Osteocyte (in vitro differentiated cells): ENCODE measurements around the gene NAALADL2. TPM values are rescaled to one million over a fixed set of nuclear protein-coding genes. Genes with fewer than 3 reads are reported as not detected.

ENCODE experiments used
- DNase-seq: peaks from one replicate; pipeline ENCODE4 v3.0.0; 2021; ENCODE audit warnings: mixed read lengths; ENCODE audit not compliant: unreplicated experiment; ENCODE audit errors: extremely low spot score
- H3K27ac Mint-ChIP-seq: one replicate; pipeline ENCODE4 v1.8.0; 2021; ENCODE audit warnings: mild to moderate bottlenecking, mixed read lengths; ENCODE audit not compliant: unreplicated experiment
- H3K27me3 Mint-ChIP-seq: one replicate; pipeline ENCODE4 v1.8.0; 2021; ENCODE audit warnings: mixed read lengths; ENCODE audit not compliant: unreplicated experiment
- H3K36me3 Mint-ChIP-seq: one replicate; pipeline ENCODE4 v1.8.0; 2021; ENCODE audit warnings: mixed read lengths; ENCODE audit not compliant: unreplicated experiment
- H3K4me1 Mint-ChIP-seq: one replicate; pipeline ENCODE4 v1.8.0; 2021; ENCODE audit warnings: mixed read lengths; ENCODE audit not compliant: unreplicated experiment
- H3K4me3 Mint-ChIP-seq: one replicate; pipeline ENCODE4 v1.8.0; 2021; ENCODE audit warnings: mild to moderate bottlenecking, moderate library complexity, mixed read lengths; ENCODE audit not compliant: unreplicated experiment
- H3K9me3 Mint-ChIP-seq: one replicate; pipeline ENCODE4 v1.8.0; 2021; ENCODE audit warnings: mixed read lengths; ENCODE audit not compliant: unreplicated experiment
- total RNA-seq: library from RNA; stranded (reverse); gene quantifications from 2 replicates; pipeline ENCODE4 v1.2.1, GENCODE V29; 2021
- TF ChIP-seq, protein P1 (sequence below): fragments of 200-600 bp; sonication (generic); IDR thresholded peaks from 2 replicates; pipeline ENCODE4 v1.5.0; 2021; ENCODE audit warnings: antibody characterized with exemption, mild to moderate bottlenecking, moderate library complexity

Gene NAALADL2
- total RNA-seq, 1 donor from 2014 or later, result 16.1 TPM

DNA sequence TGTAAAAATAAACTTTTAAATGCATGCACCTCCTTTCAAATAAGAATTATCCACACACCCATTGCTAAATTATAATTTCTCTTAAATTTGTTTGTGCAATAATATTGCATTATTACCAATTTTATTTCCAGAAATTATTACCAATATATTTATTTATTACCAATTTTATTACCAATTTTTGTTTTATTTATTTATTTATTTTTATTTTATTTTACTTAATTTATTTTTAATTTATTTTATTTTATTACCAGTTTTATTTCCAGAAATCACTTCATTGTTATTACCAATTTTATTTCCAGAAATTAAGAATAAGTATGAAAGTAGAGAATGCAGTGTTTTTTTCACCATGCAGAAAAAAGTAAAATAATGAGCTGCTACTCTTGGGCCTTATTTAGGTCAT lies 525.4 kb downstream of the NAALADL2 start:
- TF ChIP-seq, protein P1, sequence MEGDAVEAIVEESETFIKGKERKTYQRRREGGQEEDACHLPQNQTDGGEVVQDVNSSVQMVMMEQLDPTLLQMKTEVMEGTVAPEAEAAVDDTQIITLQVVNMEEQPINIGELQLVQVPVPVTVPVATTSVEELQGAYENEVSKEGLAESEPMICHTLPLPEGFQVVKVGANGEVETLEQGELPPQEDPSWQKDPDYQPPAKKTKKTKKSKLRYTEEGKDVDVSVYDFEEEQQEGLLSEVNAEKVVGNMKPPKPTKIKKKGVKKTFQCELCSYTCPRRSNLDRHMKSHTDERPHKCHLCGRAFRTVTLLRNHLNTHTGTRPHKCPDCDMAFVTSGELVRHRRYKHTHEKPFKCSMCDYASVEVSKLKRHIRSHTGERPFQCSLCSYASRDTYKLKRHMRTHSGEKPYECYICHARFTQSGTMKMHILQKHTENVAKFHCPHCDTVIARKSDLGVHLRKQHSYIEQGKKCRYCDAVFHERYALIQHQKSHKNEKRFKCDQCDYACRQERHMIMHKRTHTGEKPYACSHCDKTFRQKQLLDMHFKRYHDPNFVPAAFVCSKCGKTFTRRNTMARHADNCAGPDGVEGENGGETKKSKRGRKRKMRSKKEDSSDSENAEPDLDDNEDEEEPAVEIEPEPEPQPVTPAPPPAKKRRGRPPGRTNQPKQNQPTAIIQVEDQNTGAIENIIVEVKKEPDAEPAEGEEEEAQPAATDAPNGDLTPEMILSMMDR, result no peak
- H3K27me3 Mint-ChIP-seq, result no peaks in the 10 kb centered on the region
- no peak overlapping the region for H3K27ac Mint-ChIP-seq
- DNase-seq, result no peak
- peaks cover 22% of the 10 kb centered on the region for H3K4me1 Mint-ChIP-seq
- no peak overlapping the region for H3K4me3 Mint-ChIP-seq
- H3K9me3 Mint-ChIP-seq, result no peaks in the 10 kb centered on the region
- no peaks in the 10 kb centered on the region for H3K36me3 Mint-ChIP-seq

DNA sequence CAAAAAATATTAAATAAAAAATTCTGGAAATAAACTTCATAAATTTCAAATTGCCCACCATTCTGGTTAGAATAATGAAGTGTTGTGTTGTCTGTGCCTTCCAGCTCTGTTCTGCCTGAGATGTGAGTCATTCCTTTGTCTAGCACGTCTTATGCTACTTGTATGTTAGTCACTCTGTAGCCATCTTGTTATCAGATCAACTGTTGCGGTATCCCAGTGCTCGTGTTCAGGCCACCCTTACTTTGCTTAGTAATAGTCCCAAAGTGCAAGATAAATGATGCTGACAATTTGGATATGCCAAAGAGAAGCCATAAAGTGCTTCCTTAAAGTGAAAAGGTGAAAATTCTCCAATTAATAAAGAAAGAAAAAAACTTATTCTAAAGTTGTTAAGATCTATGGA lies 527.5 kb downstream of the NAALADL2 start:
- Mint-ChIP-seq H3K4me1 (peaks cover 21% of the 10 kb centered on the region), H3K27ac (no peak overlapping the region), H3K9me3 (no peaks in the 10 kb centered on the region), H3K36me3 (no peaks in the 10 kb centered on the region), H3K27me3 (no peaks in the 10 kb centered on the region), H3K4me3 (no peak overlapping the region)
- TF ChIP-seq, protein P1, result no peak
- DNase-seq, result no peak

DNA sequence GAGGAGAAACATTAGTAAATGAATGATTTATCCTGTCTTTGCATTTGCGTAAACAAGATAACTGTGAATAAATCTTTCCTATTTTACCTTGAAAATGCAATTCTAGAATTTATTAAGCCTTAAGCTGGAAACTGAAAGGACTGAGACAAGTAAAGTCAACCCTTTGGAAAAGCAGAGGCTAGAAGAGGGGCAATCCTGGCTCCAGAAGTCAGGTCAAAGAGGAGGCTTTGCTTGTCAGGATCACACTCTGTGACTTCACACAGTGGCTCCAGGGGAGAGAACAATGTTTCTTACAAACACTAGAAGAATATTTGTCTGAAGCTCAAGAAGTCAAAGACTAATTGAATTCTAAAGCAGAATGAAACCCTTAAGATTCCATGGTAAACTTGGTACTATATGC lies 530.4 kb downstream of the NAALADL2 start:
- no peak for DNase-seq
- H3K9me3 Mint-ChIP-seq, result peaks cover 3% of the 10 kb centered on the region
- H3K27me3 Mint-ChIP-seq, result no peaks in the 10 kb centered on the region
- H3K27ac Mint-ChIP-seq, result no peak overlapping the region
- TF ChIP-seq, protein P1, result no peak
- no peak overlapping the region for H3K4me3 Mint-ChIP-seq
- no peaks in the 10 kb centered on the region for H3K36me3 Mint-ChIP-seq
- H3K4me1 Mint-ChIP-seq, result no peaks in the 10 kb centered on the region

DNA sequence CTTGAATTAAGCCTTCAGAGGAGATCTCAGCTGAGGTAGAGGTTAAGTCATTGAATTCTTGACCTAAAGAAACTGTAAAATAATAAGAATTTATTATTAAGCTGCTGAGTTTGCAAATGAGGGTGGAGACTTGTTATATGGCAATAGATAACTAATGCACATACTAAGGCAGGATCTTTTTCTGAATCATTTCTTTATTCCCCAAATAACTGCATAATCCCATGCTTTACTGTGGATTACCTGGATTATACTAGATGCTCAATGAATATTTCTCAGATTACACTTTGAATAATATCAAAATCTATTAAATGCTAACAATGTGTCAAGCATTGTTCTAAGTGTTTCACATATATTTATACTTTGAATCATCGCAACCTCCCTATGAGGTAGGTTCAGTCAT lies 532.5 kb downstream of the NAALADL2 start:
- no peaks in the 10 kb centered on the region for H3K4me1 Mint-ChIP-seq
- H3K27ac Mint-ChIP-seq, result no peak overlapping the region
- H3K4me3 Mint-ChIP-seq, result no peak overlapping the region
- H3K27me3 Mint-ChIP-seq, result no peaks in the 10 kb centered on the region
- TF ChIP-seq, protein P1, result no peak
- H3K9me3 Mint-ChIP-seq, result peaks cover 3% of the 10 kb centered on the region
- H3K36me3 Mint-ChIP-seq, result no peaks in the 10 kb centered on the region
- no peak for DNase-seq

DNA sequence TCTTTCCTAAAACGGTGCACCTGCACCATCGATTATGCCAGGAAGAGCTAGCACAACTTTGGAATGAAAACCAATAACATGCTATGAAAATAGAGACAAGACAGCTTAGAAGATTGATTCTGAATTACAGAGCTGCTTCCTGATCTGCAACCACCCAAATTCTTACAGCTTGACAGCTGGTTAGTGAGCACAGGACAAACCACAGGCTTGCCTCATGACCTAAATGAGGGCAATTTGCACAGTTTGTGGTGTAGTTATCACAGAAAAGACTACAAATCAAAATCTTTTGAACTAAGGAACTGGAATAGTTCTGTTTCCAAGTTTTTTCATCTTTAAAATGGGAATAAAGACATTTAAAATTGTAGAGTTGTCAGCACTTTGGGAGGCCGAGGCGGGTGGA lies 533.5 kb downstream of the NAALADL2 start:
- no peak overlapping the region for H3K4me3 Mint-ChIP-seq
- DNase-seq, result no peak
- no peaks in the 10 kb centered on the region for H3K36me3 Mint-ChIP-seq
- no peak overlapping the region for H3K27ac Mint-ChIP-seq
- peaks cover 6% of the 10 kb centered on the region for H3K4me1 Mint-ChIP-seq
- H3K9me3 Mint-ChIP-seq, result peaks cover 3% of the 10 kb centered on the region
- H3K27me3 Mint-ChIP-seq, result no peaks in the 10 kb centered on the region
- TF ChIP-seq, protein P1, result no peak
